Ovary (tissue), 9 donors: ENCODE results near the gene MAGEB17. TPM values are rescaled to one million over a fixed set of nuclear protein-coding genes. Genes with fewer than 3 reads are reported as not detected.
"Not testable (repeated sequence)": the region's sequence is repeated elsewhere in the genome, so short reads cannot be mapped to it uniquely, and the experiment has no call there.

Source experiments
- DNase-seq, 5 donors: peaks; one replicate each; pipeline ENCODE4 v3.0.0-alpha.2; 2019 to 2020
- H3K27ac ChIP-seq, 2 donors: fragments of 200-600 bp; one replicate each; pipeline versions ENCODE4 v1.5.1 to v1.8.0; 2019 to 2022
- H3K27me3 ChIP-seq: fragments of 200-600 bp; one replicate; pipeline ENCODE4 v1.8.0; 2022
- H3K36me3 ChIP-seq: fragments of 200-600 bp; sonication (generic); one replicate; pipeline ENCODE4 v1.5.1; 2019
- H3K4me1 ChIP-seq: one replicate; pipeline ENCODE4 v1.8.1; 2013; ENCODE audit warnings: mild to moderate bottlenecking, moderate library complexity; ENCODE audit not compliant: insufficient read depth
- H3K4me3 ChIP-seq: fragments of 200-600 bp; sonication (generic); one replicate; pipeline ENCODE4 v1.5.1; 2017
- H3K9me3 ChIP-seq, 2 donors: fragments of 200-600 bp in 1 of 2; sonication (generic) in 1 of 2; one replicate each; pipeline versions ENCODE4 v1.5.1 to v1.8.1; 2013 to 2019; ENCODE audit warnings: mild to moderate bottlenecking in 1 of 2, moderate library complexity in 1 of 2
- EP300 ChIP-seq: sonication (generic); formaldehyde crosslinking; IDR thresholded peaks from one replicate; pipeline ENCODE4 v1.6.1; 2017; ENCODE audit warnings: antibody characterized with exemption
- POLR2A ChIP-seq: fragments of 450-650 bp; IDR thresholded peaks from one replicate; pipeline ENCODE4 v1.6.1; 2017; ENCODE audit warnings: antibody characterized with exemption, mild to moderate bottlenecking, moderate library complexity
- WGBS, 3 donors: extraction: QIAGEN DNeasy Blood & Tissue Kit in 1 of 3; methylation state at CpG; one replicate each; pipeline versions ENCODE4 v1.1.5 to v1.1.7; 2013 to 2017; 5-methylcytosine and 5-hydroxymethylcytosine counted together
- intact Hi-C, 4 donors: fragments of 100-400 bp; cut with DNase I; formaldehyde crosslinking; loops; one replicate each; pipeline versions ENCODE4 v1.11.0 to v1.15.1; 2022 to 2023
- polyA plus RNA-seq, 2 donors: library from polyadenylated mRNA; stranded (reverse); fragments of 200-250 nt in 1 of 2; fragments of 350-450 nt in 1 of 2; fragmentation: Illumina TruSeq in 1 of 2; extraction: RNeasy Lipid Tissue Mini Kit (QIAGEN cat#74804) in 1 of 2; gene quantifications; one replicate each; pipeline ENCODE4 v1.2.3, GENCODE V29; 2013 to 2014
- total RNA-seq, 7 donors: library from RNA; depleted of rRNA in 2 of 7; stranded (reverse); fragments of >200 nt in 2 of 7; fragmentation: NEBNext Ultra II Directional in 3 of 7; extraction: Animal tissue kit (Norgen Biotek cat#: 25700) in 3 of 7; gene quantifications; one replicate each; pipeline versions ENCODE4 v1.1.0 to v1.2.4, GENCODE V29; 2016 to 2023
- TF ChIP-seq, protein P1 (sequence below), 3 donors: fragments of 450-650 bp in 2 of 3; fragments of 200-600 bp in 1 of 3; IDR thresholded peaks; one replicate each; pipeline versions ENCODE4 v1.5.1 to v1.8.0; 2016 to 2022; ENCODE audit warnings: antibody characterized with exemption in 3 of 3, mild to moderate bottlenecking in 1 of 3
- donor health status: DM: no; HTN: no; CAD: no; lungs with moderate emphysema.
- donor health status: DM: no; HTN: no; CAD: no.
- donor health status: Bipolar disorder and iron deficiency.
- donor health status: DM: yes; HTN: yes; CAD: no.
- donor health status: DM: no; HTN: no; CAD: no.
- donor health status: DM: yes; HTN: yes; CAD: no.

The MAGEB17 gene
- total and polyA plus RNA-seq, 9 donors: 0.05 to 0.17 TPM; not detected in 7

GRCh38 chrX:16177260-16177659 is 10.0 kb downstream of the MAGEB17 start:
- no peaks in the 10 kb centered on the region for H3K27me3 ChIP-seq
- TF ChIP-seq, protein P1, sequence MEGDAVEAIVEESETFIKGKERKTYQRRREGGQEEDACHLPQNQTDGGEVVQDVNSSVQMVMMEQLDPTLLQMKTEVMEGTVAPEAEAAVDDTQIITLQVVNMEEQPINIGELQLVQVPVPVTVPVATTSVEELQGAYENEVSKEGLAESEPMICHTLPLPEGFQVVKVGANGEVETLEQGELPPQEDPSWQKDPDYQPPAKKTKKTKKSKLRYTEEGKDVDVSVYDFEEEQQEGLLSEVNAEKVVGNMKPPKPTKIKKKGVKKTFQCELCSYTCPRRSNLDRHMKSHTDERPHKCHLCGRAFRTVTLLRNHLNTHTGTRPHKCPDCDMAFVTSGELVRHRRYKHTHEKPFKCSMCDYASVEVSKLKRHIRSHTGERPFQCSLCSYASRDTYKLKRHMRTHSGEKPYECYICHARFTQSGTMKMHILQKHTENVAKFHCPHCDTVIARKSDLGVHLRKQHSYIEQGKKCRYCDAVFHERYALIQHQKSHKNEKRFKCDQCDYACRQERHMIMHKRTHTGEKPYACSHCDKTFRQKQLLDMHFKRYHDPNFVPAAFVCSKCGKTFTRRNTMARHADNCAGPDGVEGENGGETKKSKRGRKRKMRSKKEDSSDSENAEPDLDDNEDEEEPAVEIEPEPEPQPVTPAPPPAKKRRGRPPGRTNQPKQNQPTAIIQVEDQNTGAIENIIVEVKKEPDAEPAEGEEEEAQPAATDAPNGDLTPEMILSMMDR (IDR thresholded peaks at IDR 0.05): no peak
- TF ChIP-seq POLR2A (no peak), EP300 (no peak)
- DNase-seq: no peak
- H3K4me3 ChIP-seq: no peak overlapping the region
- H3K36me3 ChIP-seq: no peaks in the 10 kb centered on the region
- H3K27ac ChIP-seq: no peak overlapping the region
- no peaks in the 10 kb centered on the region for H3K9me3 ChIP-seq
- no peaks in the 10 kb centered on the region for H3K4me1 ChIP-seq
- 20 to 28% (median 27%) methylated on average over 2 of the region's 2 CpGs for WGBS, 3 donors
- intact Hi-C loops: no loop called here

DNA sequence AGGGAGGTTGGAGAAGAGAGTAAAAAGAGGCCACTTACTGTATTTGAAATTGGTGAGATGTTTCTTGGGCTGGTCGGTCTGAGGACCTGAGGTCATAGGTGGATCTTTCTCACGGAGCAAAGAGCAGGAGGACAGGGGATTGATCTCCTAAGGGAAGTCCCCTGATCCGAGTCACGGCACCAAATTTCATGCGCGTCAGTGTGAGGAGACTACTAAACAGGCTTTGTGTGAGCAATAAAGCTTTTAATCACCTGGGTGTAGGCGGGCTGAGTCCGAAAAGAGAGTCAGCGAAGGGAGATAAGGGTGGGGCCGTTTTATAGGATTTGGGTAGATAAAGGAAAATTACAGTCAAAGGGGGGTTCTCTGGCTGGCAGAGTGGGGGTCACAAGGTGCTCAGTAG is 16.6 kb downstream of the MAGEB17 start:
- DNase-seq, H3K27me3 ChIP-seq, intact Hi-C loops, H3K4me3 ChIP-seq, H3K27ac ChIP-seq, H3K36me3 ChIP-seq, H3K9me3 ChIP-seq, H3K4me1 ChIP-seq: not testable (repeated sequence)
- WGBS, 3 donors: 56 to 67% (median 58%) methylated on average over 10 of the region's 10 CpGs

GRCh38 chrX:16185725-16186136 is 18.4 kb downstream of the MAGEB17 start:
- Histone ChIP-seq H3K27me3 (no peaks in the 10 kb centered on the region), H3K36me3 (no peaks in the 10 kb centered on the region), H3K4me1 (no peaks in the 10 kb centered on the region), H3K9me3 (no peaks in the 10 kb centered on the region), H3K27ac (no peak overlapping the region), H3K4me3 (no peak overlapping the region)
- no peak for DNase-seq
- TF ChIP-seq POLR2A (no peak), EP300 (no peak)
- TF ChIP-seq, protein P1 (IDR thresholded peaks at IDR 0.05): no peak
- intact Hi-C loops: no loop called here
- 38 to 64% (median 47%) methylated on average over 2 of the region's 2 CpGs for WGBS, 3 donors

DNA sequence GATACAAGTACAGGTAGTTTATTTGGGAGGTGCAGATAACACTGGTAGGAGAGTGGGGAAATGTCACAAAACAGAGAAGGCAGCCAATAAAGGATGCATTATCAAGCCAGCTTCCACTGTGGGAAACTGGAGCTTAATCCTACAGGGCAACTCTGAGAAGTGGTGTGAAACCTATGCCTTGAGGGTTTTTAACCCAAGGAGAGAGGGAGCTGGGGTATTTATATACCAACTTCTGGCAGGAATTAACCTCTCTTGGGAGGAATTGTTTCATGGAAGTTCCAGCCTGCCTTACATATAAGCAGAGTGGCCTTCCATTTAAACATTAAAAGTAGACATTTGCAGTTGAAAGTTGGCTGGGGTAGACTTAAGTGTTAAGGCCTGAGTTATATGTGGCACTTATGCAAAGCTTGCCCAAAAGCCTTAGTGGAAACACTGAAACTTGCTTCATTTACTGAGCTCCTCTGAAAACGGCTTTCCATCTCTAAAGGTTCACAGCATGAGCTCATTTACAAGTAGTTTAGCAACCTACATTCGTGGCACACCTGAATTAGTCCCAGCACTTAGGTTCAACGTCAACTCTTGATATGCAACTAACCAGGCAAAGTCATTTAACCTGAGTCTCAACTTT is 19.2 kb downstream of the MAGEB17 start:
- Histone ChIP-seq H3K27me3 (no peaks in the 10 kb centered on the region), H3K36me3 (no peaks in the 10 kb centered on the region), H3K9me3 (no peaks in the 10 kb centered on the region), H3K4me1 (no peaks in the 10 kb centered on the region), H3K4me3 (no peak overlapping the region), H3K27ac (no peak overlapping the region)
- DNase-seq: no peak
- 26 to 27% (median 27%) methylated on average over 3 of the region's 3 CpGs for WGBS, 3 donors
- intact Hi-C loops: no loop called here
- TF ChIP-seq POLR2A: no peak
- TF ChIP-seq, protein P1 (IDR thresholded peaks at IDR 0.05): no peak
- TF ChIP-seq EP300: no peak

- no peak for TF ChIP-seq EP300
- TF ChIP-seq, protein P1 (IDR thresholded peaks at IDR 0.05): no peak
- no peak for TF ChIP-seq POLR2A
- Histone ChIP-seq H3K27me3 (no peaks in the 10 kb centered on the region), H3K9me3 (no peaks in the 10 kb centered on the region), H3K4me3 (no peak overlapping the region), H3K27ac (no peak overlapping the region), H3K36me3 (no peaks in the 10 kb centered on the region), H3K4me1 (no peaks in the 10 kb centered on the region)
- no peak for DNase-seq
- WGBS, 3 donors: 40 to 50% (median 45%) methylated on average over 4 of the region's 4 CpGs
- intact Hi-C loops: no loop called here
Observed at GRCh38 chrX:16187024-16187760, 19.9 kb downstream of the MAGEB17 start.
